Raji (cell line): ENCODE data around the gene MDN1.

Source experiments
- POLR2A ChIP-seq: IDR thresholded peaks from 2 replicates; pipeline ENCODE4 v1.6.1; 2011; ENCODE audit warnings: low read depth, low read length, control low read depth; ENCODE audit not compliant: insufficient read depth

Gene MDN1

DNA sequence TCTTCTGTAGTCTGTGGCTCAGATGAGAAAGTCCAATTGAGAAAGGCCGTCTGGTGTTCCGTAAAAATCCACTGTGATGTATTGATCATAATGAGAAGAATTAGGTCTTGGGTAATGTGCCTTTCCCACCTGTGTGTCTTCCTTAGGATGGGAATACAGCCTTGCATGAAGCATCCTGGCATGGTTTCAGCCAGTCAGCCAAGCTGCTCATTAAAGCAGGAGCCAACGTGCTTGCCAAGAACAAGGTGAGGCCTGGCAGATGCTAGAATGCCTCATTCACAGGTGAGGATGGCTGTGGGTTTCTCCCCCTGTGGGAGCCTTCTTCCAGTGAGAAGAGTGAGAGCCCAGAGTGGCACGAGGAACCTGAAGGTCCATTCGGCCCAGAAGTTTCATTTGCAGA, 213.7 kb downstream of the MDN1 start:
- no peak for TF ChIP-seq POLR2A

DNA sequence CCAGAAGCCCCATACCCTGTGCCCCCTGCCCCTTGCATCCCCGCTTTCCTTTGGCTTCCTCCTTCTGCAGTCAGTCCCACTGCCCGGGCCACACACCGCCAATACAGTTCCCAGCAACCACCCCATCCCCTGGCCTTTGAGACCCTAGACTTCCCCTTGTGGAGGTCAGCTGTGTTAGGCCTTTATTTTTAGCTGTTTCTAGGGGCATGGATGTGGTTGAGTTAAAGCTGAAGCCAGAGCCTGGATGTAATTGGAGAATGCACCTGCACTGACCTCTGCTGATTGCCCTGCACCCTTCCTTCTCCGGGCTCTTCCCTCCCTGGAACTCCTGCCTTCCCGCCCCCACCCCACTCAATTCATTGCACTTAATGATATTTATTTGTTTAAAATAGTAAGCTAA, 214.9 kb downstream of the MDN1 start:
- TF ChIP-seq POLR2A: no peak

DNA sequence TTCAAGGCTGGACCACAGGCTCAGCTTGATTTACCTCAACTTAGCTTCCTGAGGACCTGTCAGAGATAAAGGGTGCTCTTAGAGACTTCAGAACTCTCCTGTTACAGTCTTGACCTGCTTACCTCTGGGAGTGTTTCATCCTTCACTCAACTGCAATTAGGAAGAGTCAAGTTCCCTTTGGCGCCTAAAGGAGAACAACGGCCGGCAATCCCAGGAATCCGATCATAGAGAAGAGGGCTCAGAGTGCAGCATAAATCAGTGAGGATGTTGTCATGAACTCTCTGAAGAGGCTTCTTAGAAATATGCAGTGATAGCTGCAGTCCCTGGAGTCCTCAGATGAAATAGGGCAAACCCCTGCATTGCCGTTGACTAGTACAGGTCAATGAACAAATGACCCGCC, 217.4 kb downstream of the MDN1 start:
- TF ChIP-seq POLR2A: no peak

DNA sequence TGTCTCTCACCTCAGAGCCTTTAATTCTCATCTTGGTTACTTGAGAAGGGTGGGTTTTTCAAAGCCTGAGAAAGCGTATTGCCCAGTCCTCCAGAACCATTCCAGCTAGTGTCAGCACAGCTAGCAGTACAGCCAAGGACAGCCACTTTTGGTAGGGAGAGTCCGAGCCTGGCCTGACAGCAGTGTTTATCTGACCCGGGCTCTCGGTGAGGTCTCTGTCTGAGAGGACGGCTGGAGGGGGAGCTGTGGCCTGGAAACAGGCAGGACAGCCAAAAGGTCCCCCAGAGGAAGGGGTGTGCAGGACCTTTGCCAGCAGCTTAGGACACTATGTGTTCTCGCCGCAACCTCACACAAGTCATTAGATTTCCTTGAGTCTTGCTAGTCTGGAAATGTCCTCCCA, 219.9 kb downstream of the MDN1 start:
- no peak for TF ChIP-seq POLR2A

DNA sequence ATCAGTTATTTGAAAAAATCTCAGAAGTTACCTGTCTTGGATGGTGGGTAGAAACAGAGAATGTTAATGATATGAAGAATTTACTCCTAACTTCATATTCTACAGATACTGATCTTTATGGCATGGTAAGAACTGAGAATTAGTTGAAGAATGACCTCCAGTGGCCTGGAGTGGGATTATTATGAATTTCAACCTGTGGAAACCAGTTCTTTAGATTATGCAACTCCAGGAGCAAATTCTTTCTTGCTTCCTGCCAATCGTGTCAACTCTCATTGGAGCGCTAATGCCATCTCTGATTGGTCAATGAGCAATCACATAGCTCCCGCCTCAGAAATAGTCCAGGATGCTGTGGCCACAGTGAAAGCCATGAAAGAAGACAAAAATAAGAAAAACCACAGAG, 221.6 kb downstream of the MDN1 start:
- no peak for TF ChIP-seq POLR2A

DNA sequence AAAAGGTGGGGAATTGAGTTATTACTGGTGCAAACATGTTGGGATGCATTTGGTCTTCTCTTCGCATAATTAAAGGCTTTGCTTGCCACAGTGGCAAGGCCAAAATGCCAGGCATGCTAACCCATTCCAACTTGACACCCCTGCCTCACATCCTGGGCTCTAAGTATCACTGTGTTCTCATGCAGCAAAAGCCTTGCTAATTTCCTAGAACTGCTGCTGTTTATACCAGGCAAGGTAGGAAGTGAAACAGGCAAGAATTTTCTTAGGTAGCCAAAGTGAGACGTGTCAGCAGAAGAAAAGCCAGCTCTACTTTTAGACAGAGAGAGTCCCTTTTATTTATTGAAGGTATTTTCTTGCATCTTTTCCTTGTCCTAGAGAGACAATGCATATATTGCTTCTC, 222.2 kb downstream of the MDN1 start:
- TF ChIP-seq POLR2A: no peak

DNA sequence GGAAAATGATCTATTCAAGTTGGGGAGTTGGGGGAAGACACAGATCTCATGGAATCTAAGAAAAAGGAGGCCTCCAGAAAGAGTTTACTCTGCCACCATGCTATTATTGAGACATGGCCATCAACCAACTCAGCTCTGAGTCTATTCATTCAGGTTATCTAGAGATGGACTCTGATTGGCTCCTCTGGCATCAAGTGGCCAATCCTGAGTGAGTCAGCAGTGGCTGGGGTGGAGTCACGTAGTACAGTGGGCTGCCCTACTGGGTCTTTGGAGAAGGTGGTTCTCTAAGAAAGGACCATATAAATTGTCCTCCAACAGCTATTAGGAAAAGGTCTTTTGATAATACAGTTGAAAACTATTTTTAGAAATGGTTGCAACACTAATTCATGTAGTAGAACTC, 223.1 kb downstream of the MDN1 start:
- no peak for TF ChIP-seq POLR2A

DNA sequence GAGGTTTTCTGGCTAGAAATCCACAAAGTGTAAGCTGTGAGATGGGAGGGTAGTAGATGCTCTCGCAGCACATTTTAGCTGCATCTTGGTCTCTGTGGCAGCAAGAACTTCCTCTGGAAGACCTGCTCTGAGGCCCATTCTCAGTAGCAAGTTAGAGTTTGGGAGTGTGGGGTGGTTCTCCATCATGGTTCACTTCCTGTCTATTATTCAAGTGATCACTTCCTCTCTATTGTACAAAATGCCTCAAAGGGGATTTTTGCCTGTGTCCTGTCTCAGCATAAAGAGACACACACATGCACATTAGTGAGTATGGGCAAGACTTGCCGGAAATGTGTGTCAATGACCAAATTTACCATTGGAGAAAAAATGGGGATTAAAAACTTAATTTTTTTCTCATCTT, 223.5 kb downstream of the MDN1 start:
- TF ChIP-seq POLR2A: no peak
